IPS-18c (cell line): ENCODE data around the gene BAG5.

Experiments
- H3K4me3 ChIP-seq: 2 replicates; pipeline ENCODE4 v1.7.0; 2013; ENCODE audit warnings: low read depth, mild to moderate bottlenecking, low read length, moderate library complexity; ENCODE audit not compliant: insufficient read depth
- H3K9me3 ChIP-seq: one replicate; pipeline ENCODE4 v1.6.1; 2013; ENCODE audit warnings: mild to moderate bottlenecking, low read length, moderate library complexity; ENCODE audit not compliant: control insufficient read depth, insufficient read depth

Gene BAG5

DNA sequence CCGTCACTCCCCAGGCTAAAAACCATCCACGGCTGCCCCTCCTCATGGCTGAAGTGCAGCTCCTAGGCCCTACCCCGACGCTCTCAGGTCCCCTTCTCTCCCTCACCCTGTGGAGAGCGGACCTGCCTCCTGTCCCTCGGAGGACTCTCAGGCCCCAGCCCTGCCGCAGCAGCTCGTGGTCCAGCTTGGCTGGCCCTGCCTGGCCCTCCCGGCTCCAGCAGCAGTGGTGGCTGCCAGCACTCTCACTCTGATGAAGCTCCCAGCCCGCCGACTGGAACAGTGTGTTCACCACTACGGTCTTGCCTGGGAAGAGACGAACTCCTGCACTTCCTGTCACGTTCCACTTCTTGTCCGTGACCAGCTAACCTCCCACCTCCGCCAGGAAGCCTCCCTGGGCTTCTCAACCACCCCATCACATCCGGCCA is 11.1 kb downstream of the BAG5 start:
- no peak overlapping the region for H3K4me3 ChIP-seq
- no peaks in the 10 kb centered on the region for H3K9me3 ChIP-seq

DNA sequence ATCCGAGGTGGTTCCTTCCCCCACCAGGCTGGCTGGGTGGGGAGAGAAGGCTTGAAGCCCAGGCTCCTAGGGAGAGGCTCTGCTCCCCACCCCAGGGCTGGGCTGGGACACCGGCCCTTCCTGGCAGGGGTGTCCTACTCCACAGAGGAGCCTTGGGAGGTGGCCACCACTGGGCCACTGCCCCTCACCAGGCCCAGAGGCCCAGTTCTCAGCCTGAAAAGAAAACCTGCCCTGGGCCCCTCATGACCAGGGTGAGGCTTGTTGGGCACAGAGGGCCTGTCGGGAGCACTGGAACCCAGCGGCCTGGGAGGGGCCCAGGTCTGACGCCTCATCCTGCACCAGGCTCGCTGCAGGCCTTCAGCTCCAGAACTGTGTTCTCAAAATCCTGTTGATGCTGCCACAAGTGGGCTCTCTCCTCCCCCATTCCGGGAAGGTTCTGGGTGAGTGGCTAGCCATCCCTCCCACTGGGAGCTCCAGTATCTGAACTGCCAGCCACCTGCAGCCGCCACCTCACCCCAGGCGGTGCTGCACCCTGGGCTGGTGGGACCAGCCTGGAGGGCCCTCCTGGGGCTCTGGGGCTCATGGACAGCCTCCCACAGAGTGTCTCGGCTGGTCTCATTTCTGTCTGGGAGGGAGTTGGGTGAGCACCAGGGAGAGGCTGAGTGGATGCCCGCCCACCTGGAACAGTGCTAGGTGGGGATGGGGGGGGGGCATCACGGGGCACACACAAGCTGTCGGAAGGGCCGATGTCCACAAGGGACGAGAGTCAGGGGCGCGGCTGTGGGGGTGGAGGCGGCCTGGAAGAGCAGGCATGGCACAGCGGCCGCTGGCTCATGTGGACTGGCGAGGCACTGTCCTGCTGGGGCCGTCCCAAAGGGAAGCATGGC is 11.8 kb downstream of the BAG5 start:
- Histone ChIP-seq H3K9me3 (no peaks in the 10 kb centered on the region), H3K4me3 (no peak overlapping the region)

DNA sequence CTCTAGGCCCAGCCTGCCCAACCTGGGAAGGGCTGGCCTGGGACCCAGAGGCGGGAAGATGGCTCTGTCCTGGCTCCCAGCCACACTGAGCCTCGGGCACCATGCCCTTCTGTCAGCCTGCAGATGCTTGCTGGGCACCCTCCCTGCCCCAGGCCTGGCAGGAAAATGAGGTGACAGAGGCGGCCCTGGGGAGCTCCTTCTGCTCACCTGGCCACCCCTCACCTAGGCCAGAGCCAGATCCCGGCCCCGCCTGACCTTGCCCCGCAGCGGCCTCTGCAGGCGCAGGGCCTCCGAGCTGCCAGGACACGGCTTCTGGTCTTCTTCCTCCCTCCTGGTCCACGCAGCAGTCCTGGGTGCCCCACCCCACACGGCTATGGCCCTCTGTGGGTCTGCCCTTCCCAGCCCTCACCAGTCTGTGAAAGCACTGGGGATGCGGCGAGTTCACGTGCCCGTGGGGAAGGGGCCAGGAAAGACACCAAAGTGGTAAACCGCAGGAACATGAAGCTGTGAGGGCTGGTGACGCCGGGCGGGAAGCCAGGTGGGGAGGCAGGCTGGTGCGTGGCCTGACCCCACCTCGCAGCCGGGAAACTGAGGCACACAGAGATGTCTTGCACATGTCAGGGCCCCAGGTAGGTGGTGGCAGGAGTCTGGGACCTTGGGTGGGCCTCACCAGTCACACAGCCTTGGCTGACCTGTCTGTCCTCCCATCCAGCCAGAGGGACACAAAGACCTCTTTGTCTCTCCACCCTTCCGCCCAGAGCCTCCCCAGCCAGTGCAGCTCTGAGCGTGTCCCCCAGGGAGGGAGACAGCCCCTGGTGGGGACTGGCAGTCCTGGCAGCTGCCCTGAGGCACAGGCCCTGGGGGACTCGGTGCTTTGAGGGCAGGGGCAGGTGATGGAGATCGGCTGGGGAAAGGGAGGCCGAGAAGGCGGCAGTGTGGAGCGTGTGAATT is 12.8 kb downstream of the BAG5 start:
- H3K4me3 ChIP-seq: no peak overlapping the region
- H3K9me3 ChIP-seq: no peaks in the 10 kb centered on the region

DNA sequence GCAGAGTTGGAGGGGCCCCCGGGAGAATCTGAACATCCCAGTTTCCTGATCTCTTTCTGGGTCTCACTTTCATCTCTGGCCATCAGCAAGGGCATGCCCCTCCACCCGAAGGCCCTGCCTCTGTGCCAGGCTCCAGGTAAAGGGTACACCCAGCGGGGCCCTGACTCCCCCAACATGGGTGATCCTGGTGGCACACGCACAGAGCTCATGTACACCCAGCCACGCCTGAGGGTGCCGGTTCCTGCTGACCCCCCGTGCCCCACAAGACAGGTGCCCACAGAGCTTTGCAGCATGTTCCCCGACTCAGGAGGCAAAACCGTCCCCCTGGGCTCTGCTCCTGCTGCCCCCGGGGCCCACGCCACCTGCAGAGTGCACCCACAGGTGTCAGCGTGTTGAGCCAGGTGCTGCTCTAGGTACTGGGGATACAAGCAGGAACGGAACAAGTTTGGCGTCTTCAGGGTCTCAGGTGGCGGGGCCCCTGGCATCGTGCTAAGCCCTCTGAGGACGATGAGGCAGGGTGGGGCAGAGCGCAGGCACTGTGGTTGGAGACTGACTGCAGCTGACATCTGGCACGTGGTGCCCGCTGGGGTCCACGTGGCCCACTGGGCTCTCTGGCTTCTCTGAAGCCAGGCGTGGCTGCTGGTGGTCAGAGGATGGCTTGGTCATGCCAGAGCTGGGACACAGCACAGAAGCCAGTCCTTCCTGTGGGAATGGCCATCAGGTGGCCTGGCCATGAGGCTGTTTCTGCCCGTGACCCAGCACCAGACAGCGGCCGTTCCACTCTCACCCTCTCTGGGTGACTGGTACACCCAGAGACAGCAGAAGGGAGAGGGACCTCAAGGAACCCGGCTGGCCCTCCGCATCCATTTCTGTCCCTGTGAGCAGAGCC is 13.8 kb downstream of the BAG5 start:
- no peak overlapping the region for H3K4me3 ChIP-seq
- H3K9me3 ChIP-seq: no peaks in the 10 kb centered on the region

DNA sequence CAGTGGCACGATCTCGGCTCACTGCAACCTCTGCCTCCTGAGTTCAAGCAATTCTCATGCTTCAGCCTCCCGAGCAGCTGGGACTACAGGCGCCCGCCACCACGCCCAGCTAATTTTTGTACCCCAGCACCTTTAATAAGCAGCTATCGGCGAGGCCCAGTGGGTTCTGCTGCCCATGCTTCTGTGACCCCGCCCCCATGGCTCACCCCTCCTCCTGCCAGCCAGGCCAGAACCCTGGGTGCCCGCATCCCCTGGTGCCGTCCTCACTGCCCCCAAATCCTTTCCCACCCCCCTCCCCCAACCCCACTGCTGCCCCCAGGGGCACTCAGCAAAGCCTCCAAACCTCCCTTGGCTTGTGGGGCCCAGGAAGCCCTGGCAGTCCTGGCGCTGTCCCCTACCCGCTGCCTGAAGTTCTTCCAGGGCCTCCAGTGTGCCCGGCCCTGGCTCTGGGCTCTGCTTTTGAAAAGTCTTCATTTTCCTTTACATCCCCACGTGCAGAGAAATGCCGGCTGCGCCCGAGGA is 14.5 kb downstream of the BAG5 start:
- Histone ChIP-seq H3K9me3 (no peaks in the 10 kb centered on the region), H3K4me3 (no peak overlapping the region)

DNA sequence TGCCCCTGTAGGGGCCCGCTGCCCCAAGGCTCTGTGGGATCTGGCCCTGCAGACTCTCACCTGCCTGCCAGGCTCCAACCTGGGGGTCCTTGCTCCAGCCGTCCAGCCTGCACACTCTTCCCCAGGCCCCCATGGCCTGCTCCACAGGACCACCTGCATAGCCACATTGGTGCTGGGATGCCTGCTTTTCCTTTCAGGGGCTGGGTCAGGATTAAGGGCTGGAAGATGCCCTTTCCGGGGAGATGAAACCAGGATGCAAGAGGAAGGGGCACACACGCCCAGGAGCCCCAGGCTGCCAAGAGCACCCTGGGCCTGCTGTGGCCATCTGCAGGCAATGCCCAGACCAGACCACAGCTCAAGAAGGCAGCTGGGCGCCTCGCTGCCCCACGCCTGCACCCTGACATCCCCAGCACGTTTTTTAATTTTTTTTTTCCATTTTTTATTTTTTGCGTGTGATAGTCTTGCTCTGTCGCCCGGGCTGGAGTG is 15.0 kb downstream of the BAG5 start:
- Histone ChIP-seq H3K4me3 (no peak overlapping the region), H3K9me3 (no peaks in the 10 kb centered on the region)

DNA sequence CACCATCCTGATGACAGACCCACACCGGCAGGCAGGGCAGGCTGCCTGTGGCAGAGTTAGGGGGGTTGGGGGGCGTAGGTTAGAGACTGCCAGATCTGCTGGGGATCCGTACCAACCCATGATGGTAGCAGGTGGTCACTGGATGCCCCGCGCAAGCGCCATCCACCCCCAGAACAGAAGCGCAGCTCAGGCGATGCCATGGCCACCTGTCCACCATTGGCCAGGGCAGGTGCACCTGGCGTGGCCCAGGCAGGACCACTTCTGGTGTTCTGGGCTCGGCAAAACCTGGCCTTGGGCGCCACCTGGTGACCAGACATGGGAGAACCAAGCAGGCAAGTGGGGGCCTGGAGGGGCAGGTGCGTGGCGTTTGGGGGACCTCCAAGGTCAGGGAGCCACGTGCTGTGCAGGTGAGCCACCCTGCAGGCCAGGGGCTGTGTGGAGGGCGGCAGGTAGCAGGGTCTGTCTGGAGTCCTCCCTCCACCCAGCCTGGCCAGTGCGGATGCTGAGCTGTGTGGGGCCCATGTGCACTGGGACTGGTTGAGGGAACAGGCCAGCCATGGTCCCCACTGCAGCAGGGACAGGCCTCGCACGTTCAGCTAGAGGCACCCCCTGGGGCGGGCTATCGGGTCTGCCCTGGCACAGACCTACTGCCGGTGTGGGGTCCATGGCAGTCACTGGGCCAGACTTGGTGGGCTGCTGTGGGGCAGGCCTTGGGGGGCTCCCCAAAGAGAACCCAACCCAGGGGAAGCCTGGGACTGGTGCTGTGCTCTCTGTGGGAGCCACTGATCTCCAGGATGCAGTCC is 15.6 kb downstream of the BAG5 start:
- H3K4me3 ChIP-seq: no peak overlapping the region
- no peaks in the 10 kb centered on the region for H3K9me3 ChIP-seq

DNA sequence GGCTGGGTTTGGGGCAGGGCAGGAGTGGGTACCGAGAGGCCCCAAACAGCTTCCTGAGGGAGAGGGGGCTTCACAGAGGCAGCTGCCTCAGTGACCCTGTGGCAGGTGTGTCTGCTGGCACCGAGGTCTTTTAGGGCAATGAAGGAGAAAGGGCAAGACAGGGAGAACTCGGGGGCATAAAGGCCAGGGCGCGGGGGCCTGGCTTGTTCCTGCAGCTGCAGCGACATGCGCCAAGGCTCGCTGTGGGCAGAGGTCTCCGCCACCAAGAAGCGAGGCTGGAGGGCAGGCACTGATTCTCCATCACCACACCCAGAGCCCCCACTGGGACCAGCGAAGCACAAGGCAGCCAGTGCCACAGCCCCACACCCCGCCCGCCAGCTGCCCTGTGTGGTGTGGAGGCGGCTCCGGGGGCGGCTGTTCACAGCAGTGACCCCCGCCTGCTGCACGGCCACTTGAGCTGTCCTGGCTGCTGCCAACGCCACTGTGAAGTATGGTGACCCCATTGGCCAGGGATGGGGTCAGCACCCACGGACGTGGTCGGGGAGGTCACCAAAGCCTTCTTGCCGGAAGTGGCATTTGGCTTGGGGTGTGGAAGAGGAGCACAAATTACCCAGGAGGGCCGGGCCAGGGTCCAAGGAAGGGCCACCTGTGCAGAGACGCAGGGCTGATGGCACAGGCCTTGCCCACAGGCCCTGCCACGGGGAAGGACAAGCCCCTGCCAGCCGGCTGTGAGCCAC is 16.4 kb downstream of the BAG5 start:
- Histone ChIP-seq H3K9me3 (no peaks in the 10 kb centered on the region), H3K4me3 (no peak overlapping the region)

DNA sequence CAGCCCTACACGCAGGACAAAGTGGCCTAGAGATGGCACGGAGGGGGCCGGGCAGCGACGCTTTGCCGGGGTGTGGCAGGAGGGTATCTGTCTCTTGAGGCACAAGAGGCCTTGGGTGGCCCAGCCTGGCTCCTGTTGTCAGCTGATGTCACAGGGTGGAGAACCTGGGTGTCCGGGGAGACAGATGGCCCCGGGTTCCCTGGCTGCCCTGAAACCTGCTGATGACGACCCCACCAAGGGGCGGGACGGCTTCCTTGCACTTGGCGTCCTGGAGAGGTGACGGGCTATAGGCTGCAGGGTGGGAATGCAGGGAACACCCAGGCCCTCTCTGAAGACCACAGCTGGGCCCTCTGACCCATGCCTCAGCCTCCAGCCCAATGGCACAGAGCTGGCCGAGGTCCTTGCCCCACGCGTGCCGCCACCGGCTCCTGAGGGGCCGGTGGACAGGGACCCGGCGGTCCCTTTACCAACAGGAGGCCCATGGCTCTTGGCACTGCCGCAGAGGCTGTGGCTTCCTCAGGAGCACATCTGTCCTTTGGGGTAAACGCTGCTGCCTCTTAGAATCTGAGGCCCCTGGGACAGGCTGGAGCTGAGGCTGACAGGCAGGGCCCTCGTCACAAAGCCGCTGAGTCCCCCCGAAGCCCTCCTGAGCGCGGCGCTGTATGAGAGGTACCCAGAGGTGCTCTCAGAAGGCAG is 17.1 kb downstream of the BAG5 start:
- Histone ChIP-seq H3K4me3 (no peak overlapping the region), H3K9me3 (no peaks in the 10 kb centered on the region)

DNA sequence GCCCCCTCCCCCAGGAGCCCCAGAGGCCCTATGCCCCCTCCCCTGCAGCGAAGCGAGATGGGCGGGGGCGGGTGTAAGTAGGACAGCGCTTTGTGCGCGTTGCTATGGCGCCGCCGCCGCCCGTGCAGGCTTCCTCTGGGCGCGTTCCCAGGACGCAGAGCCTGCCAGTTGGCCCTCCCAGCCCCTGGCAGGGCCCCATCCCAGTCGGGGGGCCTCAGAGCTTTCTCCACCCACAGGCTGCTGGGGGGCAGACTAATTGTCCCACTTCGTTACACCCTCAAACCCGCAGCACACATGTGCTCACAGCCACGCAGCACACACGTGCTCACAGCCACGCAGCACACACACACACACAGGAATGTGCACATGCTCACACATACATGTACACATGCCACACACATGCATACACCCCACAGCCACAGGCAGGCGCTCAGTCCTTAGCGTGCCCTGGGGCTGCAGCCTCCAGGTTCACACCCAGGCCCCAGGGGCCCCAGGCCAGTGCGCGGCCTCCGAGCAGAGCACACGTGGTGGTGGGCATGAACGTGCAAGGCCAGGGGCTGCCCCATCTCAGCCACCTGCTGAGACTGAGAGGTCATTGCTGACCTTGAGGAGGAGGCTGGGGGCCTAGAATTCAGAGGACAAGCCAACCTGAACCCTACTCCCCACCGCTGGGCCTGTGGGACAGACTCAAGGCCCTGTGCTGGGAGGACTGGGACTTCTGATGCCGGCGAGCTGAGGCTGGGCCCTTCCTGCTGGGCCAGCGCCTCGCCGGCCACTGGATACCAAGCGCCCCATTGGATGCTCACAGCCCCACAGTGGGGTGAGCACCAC is 17.9 kb downstream of the BAG5 start:
- Histone ChIP-seq H3K9me3 (no peaks in the 10 kb centered on the region), H3K4me3 (no peak overlapping the region)

DNA sequence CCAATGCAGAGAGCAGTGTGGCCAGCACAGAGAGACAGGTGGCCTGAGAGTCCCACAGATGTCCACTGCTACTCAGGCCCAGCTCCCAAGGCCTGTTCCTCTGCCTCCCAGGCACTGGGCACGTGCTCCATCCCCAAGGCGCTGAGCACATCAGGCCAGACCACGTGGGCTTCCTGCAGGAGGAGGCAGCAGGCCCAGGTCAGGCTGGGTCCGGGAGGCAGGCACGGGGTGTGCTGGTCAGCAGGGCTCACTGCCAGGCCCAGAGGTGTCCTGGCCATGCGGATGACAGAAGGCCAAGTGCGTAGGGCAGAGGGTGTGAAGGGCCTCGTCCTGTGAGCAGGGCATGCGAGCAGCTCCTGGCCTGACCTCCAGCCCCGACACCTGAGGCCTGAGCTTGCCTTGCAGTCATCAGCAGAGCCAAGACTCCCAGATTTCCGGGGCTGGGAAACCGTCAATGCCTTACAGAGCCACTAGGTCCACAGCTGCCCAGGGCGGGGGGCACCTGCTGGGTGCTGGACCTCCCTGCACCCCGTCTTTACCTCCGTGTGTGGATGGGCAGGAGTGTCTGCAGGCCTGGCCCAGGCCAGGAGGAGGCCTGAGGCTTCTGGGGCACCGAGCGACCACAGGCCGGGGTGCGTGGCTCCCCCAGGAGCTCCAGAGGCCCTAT is 18.6 kb downstream of the BAG5 start:
- Histone ChIP-seq H3K4me3 (no peak overlapping the region; the same call in 1 of the 2 replicates), H3K9me3 (no peaks in the 10 kb centered on the region)

DNA sequence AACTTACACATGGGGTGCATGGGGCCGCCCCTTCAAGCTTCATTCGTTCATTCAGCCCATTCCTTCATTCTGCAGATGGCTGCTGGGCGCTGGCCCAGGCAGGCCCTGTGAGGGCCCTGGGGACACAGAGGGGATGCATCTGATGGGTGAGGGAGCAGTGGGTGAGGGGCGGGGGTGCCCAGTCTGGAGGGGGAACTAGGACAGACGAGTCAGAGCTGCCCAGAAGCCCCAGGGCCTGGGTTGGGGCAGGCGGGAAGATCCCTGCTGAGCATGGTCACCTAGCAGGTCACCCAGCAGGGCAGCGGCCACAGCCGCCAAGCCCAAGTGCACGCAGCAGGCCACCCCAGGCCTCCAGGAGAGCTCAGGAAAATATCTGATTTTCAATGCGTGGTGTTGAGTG is 19.3 kb downstream of the BAG5 start:
- no peak overlapping the region for H3K4me3 ChIP-seq
- H3K9me3 ChIP-seq: no peaks in the 10 kb centered on the region

DNA sequence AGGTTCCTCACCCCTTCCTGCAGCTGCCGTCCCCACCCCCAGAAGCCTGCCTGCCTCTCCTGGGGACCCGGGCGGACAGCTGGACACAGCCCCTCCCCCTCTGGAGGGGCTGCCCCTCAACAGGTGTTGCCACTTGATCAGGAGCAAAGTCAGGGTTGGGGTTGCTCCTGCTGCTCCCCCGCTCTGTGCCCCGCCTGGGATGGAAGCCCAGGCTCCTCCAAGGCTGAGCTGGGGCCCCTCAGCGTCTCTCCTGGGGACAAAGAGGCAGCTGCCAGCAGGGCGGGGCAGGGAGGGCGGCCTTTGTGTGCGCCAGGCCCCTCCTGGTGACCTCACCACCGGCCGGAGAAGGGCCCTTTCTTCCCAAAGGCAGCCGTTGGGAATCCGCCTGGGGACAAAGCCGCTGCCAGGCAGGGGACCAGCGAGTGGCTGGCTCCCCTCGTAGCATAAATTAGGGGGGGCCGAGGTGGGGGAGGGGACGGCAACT is 19.8 kb downstream of the BAG5 start:
- no peaks in the 10 kb centered on the region for H3K9me3 ChIP-seq
- peak overlapping the region; percentile 15; the same call in 1 of the 2 replicates for H3K4me3 ChIP-seq
